GM19043 (cell line): ENCODE results near the gene RDX.
A peak's percentile ranks its signal among the peaks of the same experiment; 100 is the strongest.

Source experiments
- ATAC-seq: cut with Tn5 transposase; IDR thresholded peaks from one replicate; pipeline ENCODE4 v1.9.1; 2021; ENCODE audit warnings: low read depth; ENCODE audit not compliant: unreplicated experiment

RDX gene

DNA sequence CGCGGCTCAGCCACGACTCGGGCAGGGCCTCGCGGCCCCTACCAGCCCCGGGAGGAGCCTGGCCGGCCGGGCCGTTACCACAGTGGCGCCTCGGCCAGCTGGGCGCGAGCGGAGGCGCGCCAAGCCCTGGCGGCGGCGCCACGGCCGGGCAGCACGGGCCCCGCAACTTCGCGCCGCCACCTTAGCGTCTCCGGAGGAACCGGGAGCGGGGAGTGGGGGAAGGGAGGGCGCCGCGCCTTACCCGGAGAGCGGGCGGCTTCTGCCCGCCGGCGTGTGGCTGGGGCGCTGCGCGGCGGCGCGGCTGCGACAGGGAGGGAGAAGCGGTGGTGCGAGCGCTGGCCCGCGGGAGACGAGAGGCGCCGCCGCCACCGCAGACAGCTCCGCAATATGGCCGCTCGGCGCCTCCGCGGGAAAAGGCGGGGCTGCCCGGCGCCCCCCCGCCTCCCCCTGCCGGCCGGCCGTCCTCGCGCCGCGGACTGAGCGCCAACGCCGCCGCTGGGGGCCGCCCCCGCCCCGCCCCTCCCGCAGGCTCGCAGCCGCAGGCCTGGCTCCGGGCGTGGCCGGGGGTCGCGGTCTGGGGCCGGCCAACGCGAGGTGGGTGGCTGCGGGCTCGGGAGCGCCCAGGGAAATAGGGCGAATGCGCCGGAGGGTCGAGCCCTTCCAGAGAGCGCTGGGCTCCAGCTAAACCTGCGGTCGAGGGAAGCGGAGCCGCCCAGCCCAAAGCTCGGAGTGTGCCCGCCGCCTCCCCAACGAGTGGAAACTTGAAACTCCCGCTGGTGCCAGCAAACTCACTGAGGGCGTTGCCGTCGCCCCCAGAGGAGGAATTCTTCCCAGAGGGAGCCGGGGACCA is at the start of gene RDX:
Gene RDX, minus strand, starts transcription at position 389 of the 850 bp plus-strand sequence. CDS start 16,922 bp downstream, outside the sequence.
- ATAC-seq = peak; percentile 67

GRCh38 chr11:110345743-110346142 is 49.3 kb upstream of the RDX start:
- ATAC-seq = no peak

GRCh38 chr11:110340436-110340835 is 44.0 kb upstream of the RDX start:
- no peak for ATAC-seq

DNA sequence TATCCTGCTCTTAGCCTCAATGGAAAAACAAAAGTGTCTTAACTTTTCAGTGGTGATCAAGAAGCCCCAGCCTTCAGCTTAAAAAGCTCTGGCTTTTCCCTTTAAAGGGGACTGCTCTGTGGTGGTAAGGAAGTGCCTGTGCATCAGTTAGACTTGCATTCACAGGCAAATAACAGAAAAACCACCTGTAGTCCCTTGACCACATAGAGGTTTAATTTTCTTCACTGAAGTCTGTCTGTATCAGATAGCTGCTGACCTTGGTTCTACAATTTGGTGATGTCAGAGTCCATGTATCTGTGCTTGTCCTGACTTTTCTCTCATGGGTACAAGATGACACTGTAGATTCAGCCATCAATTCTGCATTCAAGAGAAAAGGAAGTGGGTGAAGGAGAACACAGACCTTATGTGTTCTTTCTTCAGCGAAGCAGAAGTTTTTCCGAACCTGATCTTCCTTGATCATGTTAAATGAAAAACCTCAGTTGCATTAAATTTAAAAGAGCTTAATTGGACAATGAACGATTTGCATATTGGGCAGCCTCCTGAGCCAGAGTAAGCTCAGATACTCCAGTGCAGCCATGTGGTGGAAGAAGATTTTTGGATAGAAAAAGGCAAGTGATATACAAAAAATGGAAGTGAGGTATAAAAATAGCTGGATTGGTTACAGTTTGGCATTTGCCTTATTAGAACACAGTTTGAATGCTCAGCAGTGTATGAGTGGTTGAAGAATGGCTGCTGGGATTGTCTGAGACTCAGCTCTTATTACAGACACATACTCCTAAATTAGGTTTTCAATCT is 43.2 kb upstream of the RDX start:
- no peak for ATAC-seq

GRCh38 chr11:110338684-110339083 is 42.3 kb upstream of the RDX start:
- no peak for ATAC-seq

- ATAC-seq = no peak
Measured at GRCh38 chr11:110337570-110338193, 41.3 kb upstream of the RDX start.

DNA sequence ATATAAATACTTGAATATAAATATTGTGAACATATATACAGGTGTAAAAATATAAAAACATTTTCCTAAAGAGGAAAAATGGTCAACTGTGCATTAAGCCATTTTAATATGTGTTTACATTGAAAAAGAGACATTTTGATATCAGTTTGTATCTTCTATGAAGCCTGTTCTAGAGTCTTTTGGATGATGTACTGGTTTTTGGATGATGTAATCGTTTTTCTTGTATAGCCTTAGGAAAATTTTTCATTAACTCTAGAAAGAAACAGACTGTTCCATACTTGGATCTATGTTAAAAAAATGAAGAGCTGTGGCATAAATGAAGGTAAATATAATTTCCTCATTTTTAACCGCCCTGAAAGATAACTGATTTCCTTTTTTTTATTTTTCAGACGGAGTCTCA is 39.6 kb upstream of the RDX start:
- no peak for ATAC-seq

- no peak for ATAC-seq
Measured at GRCh38 chr11:110335358-110335757, 38.9 kb upstream of the RDX start.

DNA sequence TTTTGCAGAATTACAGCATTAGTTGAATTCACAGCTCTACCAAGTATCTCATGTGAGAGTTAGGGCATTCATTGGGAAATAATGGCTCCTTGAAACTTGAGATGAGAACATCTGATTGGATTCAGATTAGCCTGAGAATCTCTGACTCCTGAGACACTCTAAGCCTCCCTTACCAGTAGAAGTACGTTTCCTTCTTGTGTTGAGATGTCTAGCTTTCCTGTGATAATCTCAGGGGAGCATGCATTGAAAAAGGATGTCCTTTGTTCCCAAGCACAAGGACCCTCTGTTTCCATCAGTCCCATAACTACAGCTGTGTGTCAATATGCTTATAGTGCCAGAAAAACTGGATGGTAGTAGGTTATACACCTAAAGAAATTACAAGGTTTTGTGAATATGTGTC is 35.2 kb upstream of the RDX start:
- no peak for ATAC-seq

DNA sequence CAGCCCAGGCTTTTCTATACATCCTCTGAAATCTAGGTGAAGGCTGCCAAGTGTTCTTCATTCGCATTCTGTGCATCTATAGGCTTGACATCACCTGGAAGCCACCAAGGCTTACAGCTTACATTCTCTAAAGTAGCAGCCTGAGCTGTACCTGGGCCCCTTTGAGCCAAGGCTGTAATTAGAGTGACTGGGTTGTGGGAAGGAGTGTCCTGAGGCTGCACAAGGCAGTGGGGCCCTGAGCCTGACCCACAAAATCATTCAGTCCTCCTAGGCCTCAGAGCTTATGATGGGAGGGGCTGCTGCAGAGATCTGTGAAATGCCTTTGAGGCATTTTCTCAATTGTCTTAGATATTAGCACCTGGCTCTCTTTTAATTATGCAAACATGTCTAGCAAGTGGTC is 33.0 kb upstream of the RDX start:
- no peak for ATAC-seq

- peak; percentile 32 for ATAC-seq
Measured at GRCh38 chr11:110327508-110327907, 31.1 kb upstream of the RDX start.

DNA sequence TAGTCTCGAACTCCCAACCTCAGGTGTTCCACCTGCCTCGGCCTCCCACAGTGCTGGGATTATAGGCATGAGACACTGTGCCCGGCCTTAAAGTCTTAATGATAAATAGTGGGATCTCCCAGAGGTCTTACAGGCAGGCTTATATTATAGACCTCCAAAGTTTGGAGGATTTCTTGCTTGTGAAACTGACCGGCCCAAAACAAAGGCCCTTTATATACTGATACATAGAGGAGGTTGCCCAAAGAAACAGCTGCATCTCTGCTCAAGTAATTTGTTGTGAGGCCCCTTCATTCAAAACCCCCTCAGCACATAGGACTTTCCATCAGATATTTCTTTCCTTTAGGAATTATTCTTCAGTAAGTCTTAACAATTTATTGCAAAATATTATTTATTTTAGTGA is 27.4 kb upstream of the RDX start:
- ATAC-seq = no peak

DNA sequence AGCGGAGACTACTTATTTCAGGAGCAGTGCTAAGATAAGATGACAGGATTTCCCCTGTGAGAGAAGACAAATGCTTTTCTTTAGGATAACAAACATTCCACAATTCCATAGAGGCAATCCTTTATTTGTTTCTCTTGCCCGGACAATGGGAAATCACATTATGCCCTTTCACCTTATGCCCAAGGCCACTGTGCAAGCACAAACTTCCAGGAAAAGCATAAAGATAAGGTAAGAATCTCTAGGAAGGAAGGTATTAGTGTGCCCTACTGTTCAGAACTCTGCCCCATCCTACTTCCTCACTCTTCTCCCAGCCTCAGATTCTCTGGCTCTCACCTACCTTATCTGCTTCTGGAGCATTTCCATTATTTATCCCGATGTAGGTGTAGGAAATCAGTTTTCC is 23.1 kb upstream of the RDX start:
- no peak for ATAC-seq

DNA sequence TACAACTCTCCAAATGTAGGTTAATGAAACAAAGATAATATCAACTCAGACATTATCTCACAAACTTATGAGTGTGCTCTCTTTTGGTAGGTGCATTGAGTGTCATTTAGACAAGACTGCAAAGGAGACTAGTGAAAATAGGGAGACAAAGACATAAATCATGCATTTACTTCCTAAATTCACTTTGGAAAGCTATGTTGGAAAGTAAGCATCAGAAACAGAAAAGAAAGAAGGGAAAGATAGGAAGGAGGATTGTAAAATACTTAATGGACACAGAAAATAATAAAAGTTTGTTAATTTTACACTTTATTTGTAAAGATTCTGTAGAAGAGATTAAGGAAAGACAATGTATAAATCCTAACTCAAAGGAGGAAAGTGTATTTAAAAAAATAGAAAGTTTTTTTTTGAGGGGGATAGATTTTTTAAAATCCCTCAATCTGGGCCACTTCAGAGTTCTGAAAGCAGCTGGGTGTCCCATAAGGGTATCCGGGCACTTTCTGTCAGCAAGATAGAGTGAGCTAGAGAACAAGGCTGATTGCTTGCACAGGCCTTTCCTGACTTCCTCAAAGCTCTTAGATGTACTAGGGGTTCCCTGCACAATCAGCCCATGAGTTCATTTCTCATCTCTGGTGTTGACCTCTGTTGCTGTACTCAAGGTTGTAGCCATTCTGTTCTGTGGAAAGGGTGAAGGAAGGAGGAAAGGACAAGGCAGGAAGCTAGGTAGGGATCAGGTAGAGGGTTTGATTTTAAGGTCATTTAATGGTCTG is 22.4 kb upstream of the RDX start:
- ATAC-seq = no peak

- ATAC-seq = no peak
Measured at GRCh38 chr11:110317516-110317932, 21.1 kb upstream of the RDX start.

DNA sequence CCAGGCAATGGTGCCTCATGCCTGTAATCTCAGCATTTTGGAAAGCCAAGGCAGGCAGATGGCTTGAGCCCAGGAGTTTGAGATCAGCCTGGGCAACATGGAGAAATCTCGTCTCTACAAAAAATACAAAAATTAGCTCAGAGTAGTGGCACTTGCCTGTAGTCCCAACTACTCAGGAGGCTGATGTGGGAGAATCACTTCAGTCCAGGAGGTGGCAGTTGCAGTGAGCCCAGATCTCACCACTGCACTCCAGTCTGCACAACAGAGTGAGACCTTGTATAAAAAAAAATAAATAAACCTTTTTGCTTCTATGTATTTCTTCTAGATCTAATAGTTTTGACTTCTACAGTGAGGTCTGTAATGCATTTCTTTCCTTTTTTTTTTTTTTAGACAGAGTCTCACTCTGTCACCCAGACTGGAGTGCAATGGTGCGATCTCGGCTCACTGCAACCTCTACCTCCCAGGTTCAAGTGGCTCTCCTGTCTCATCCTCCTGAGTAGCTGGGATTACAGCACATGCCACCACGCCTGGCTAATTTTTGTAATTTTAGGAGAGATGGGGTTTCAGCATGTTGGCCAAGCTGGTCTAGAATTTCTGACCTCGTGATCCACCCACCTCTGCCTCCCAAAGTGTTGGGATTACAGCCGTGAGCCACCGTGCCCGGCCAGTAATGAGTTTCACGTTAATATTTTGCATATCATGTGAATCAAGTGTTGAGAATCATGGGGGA is 18.1 kb upstream of the RDX start:
- ATAC-seq = no peak

DNA sequence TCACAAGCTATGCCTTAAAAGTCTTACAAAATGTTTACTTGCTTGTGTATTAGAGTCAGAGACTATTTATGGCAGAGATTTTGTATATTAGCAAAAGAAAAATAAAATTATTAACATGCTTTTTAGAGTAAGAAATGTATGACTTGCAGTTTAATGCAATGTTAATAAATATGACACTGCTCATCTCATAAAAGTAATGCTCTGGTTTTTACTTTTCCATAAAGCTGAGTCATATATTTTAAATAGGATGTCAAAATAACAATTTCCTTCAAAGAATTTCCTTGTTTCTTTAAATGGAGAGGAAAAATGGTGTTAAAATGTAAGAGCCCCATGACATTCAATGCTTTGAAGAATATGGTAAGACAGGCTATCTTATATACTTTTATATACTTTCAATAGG is 16.3 kb upstream of the RDX start:
- ATAC-seq = no peak

GRCh38 chr11:110311783-110312579 is 15.6 kb upstream of the RDX start:
- no peak for ATAC-seq

DNA sequence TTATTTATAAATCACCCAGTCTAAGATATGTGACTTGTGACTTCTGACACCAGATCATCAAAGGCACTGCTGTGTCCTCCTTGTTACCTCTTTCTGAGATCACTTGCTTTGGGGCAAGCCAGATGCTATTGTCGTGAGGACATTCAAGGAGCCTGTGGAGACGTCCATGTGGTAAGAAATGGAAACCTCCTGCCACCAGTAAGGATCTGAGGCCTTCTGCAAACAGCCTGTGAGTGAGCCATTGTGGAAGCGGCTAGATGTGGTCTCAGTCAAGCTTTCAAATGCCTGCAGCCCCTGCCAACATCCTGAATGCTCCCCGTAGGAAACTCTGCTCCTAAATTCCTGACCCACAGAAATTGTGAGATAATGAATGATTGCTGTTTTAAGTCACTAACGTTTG is 11.7 kb upstream of the RDX start:
- no peak for ATAC-seq
